HL-60 (cell line): Measurements from ENCODE around the gene FREM1.

Source experiments
- DNase-seq, 2 experiments: peaks; one replicate each; pipeline ENCODE4 v3.0.0-alpha.2; 2010 to 2020; ENCODE audit warnings: low read depth in 1 of 2, low spot score in 1 of 2
- H3K27ac ChIP-seq: fragments of 250-450 bp; sonication (Bioruptor Pico); replicated peaks from 2 replicates; pipeline ENCODE4 v1.5.1; 2020; ENCODE audit warnings: mild to moderate bottlenecking, moderate library complexity
- H3K27me3 ChIP-seq: fragments of 250-450 bp; sonication (Bioruptor Pico); 2 replicates; pipeline ENCODE4 v1.5.1; 2021; ENCODE audit warnings: mild to moderate bottlenecking, moderate library complexity; ENCODE audit not compliant: insufficient read depth, poor library complexity, severe bottlenecking
- H3K4me3 ChIP-seq: replicated peaks from 2 replicates; pipeline ENCODE4 v1.5.1; 2011; ENCODE audit warnings: mild to moderate bottlenecking, control low read depth, low read length; ENCODE audit not compliant: insufficient read depth
- GABPA ChIP-seq: IDR thresholded peaks from 2 replicates; pipeline ENCODE4 v1.6.1; 2012; ENCODE audit warnings: low read depth
- POLR2AphosphoS5 ChIP-seq: IDR thresholded peaks from 2 replicates; pipeline ENCODE4 v1.6.1; 2012; ENCODE audit warnings: low read depth
- SPI1 ChIP-seq: IDR thresholded peaks from 2 replicates; pipeline ENCODE4 v1.6.1; 2012; ENCODE audit warnings: low read depth, mild to moderate bottlenecking, borderline replicate concordance
- TF ChIP-seq, protein P1 (sequence below): IDR thresholded peaks from 2 replicates; pipeline ENCODE4 v1.6.1; 2012; ENCODE audit warnings: low read depth; ENCODE audit not compliant: insufficient replicate concordance
- TF ChIP-seq, protein P2 (sequence below): IDR thresholded peaks from one replicate; pipeline ENCODE4 v1.5.1; 2011; ENCODE audit warnings: low read length, control low read depth, inconsistent platforms; ENCODE audit not compliant: insufficient read depth

Gene FREM1

DNA sequence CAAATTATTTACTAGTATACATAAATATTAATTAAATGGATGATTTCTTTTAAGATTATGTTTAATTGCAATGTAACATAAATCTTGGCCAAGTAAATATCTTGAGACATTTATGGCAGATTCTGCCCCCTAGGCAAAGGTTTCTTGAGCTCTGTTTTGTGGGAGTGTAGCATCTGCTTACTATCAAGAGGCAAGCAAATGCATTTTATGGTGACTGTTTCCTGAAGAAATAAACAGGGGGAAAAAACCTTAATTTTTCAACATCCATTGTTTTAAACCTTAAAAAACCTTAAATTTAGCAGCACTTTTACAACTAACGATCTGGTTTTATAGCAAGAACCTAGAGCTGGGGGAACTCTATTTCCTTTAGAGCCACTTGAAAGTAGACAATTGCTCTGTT lies 25.7 kb upstream of the FREM1 start:
- Histone ChIP-seq H3K27ac (no peak overlapping the region), H3K4me3 (no peak overlapping the region), H3K27me3 (no peaks in the 10 kb centered on the region)
- DNase-seq: no peak
- TF ChIP-seq, protein P1, sequence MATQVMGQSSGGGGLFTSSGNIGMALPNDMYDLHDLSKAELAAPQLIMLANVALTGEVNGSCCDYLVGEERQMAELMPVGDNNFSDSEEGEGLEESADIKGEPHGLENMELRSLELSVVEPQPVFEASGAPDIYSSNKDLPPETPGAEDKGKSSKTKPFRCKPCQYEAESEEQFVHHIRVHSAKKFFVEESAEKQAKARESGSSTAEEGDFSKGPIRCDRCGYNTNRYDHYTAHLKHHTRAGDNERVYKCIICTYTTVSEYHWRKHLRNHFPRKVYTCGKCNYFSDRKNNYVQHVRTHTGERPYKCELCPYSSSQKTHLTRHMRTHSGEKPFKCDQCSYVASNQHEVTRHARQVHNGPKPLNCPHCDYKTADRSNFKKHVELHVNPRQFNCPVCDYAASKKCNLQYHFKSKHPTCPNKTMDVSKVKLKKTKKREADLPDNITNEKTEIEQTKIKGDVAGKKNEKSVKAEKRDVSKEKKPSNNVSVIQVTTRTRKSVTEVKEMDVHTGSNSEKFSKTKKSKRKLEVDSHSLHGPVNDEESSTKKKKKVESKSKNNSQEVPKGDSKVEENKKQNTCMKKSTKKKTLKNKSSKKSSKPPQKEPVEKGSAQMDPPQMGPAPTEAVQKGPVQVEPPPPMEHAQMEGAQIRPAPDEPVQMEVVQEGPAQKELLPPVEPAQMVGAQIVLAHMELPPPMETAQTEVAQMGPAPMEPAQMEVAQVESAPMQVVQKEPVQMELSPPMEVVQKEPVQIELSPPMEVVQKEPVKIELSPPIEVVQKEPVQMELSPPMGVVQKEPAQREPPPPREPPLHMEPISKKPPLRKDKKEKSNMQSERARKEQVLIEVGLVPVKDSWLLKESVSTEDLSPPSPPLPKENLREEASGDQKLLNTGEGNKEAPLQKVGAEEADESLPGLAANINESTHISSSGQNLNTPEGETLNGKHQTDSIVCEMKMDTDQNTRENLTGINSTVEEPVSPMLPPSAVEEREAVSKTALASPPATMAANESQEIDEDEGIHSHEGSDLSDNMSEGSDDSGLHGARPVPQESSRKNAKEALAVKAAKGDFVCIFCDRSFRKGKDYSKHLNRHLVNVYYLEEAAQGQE: no peak
- TF ChIP-seq SPI1 (no peak), POLR2AphosphoS5 (no peak), GABPA (no peak)
- TF ChIP-seq, protein P2, sequence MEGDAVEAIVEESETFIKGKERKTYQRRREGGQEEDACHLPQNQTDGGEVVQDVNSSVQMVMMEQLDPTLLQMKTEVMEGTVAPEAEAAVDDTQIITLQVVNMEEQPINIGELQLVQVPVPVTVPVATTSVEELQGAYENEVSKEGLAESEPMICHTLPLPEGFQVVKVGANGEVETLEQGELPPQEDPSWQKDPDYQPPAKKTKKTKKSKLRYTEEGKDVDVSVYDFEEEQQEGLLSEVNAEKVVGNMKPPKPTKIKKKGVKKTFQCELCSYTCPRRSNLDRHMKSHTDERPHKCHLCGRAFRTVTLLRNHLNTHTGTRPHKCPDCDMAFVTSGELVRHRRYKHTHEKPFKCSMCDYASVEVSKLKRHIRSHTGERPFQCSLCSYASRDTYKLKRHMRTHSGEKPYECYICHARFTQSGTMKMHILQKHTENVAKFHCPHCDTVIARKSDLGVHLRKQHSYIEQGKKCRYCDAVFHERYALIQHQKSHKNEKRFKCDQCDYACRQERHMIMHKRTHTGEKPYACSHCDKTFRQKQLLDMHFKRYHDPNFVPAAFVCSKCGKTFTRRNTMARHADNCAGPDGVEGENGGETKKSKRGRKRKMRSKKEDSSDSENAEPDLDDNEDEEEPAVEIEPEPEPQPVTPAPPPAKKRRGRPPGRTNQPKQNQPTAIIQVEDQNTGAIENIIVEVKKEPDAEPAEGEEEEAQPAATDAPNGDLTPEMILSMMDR: no peak

DNA sequence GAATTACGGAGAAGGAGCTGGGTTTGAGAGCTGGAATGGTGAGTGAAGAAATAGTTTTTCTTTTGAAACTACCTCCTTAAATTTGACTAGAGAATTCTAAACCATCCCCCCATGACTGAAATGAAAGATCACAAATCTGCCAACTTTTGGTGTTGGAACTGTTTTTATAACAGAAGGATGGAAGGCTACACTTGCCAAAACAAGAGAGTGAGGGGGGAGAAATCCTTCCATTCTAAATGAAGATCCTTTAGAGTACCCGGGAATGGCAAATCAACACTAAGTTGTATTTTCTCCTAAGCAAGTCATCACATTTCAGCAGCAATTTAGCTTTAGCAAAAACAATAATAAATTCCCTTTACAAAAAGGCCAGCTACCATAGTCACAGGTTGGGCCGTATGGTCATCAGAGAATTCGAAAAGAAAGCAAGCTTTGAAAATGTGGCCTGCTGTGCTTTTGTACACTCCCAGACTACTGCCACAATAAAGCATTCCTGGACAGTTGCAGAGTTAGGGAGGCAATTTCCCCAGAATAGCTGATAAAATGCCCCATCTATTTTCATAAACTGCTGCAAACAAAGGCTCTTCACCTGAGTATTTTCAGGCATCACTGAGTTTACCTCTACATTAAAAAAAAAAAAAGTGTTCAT lies 25.0 kb upstream of the FREM1 start:
- TF ChIP-seq POLR2AphosphoS5: no peak
- no peak for TF ChIP-seq SPI1
- TF ChIP-seq, protein P1: no peak
- TF ChIP-seq, protein P2: no peak
- no peak for TF ChIP-seq GABPA
- H3K27ac ChIP-seq: no peak overlapping the region
- DNase-seq: no peak
- no peaks in the 10 kb centered on the region for H3K27me3 ChIP-seq
- no peak overlapping the region for H3K4me3 ChIP-seq

- DNase-seq: no peak
- TF ChIP-seq, protein P2: no peak
- TF ChIP-seq GABPA (no peak), SPI1 (no peak), POLR2AphosphoS5 (no peak)
- TF ChIP-seq, protein P1: no peak
- no peak overlapping the region for H3K4me3 ChIP-seq
These were observed 22.4 kb upstream of the FREM1 start for GRCh38 chr9:14932641-14933040.

More at GRCh38 chr9:14932641-14933040, 22.4 kb upstream of the FREM1 start:
- H3K27ac ChIP-seq: no peak overlapping the region
- no peaks in the 10 kb centered on the region for H3K27me3 ChIP-seq
